ENCODE measurements around the gene SAYSD1.
"Not testable (repeated sequence)": the region's sequence is repeated elsewhere in the genome, so short reads cannot be mapped to it uniquely, and the experiment has no call there.

The SAYSD1 gene

DNA sequence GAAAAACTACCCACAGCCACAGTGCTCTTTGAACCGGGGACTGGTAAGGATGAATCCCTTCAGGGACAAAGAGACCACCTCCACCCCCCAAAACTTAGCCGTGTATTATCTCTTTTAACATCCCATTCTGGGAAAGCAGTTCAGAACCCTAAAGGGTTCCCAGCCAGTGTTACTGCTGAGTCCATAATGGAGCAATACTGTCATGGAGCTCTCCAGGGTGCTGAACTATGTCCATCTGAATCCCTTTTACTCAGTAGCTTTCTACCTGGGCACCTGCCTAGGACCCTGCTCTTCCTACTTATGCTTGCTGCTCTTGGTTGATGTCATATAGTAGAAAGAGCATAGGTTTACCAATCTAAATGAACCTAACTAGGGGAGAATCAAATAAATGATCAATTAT is 22.3 kb upstream of the SAYSD1 start:
- Histone ChIP-seq H3K4me1 (ENCODE audit: low read length) (no peaks in the 10 kb centered on the region), H3K9me3 (replicated peaks; ENCODE audit: insufficient read depth, low read length) (no peaks in the 10 kb centered on the region), H3K9ac (ENCODE audit: low read length) (no peak overlapping the region), H2AFZ (ENCODE audit: low read length) (no peak overlapping the region), H3F3A (ENCODE audit: insufficient read depth, low read length) (no peaks in the 10 kb centered on the region), H3K79me2 (ENCODE audit: low read length) (no peaks in the 10 kb centered on the region), H3K9me2 (replicated peaks; ENCODE audit: insufficient read depth, low read length) (no peaks in the 10 kb centered on the region), H3K27me3 (replicated peaks; ENCODE audit: insufficient read depth, low read length) (no peaks in the 10 kb centered on the region), H3K4me2 (ENCODE audit: low read depth, low read length) (no peak overlapping the region), H3K4me3 (ENCODE audit: low read length) (no peak overlapping the region), H4K20me1 (ENCODE audit: insufficient read depth, low read length) (no peaks in the 10 kb centered on the region), H3K27ac (ENCODE audit: low read length) (no peak overlapping the region), H3K36me3 (replicated peaks; ENCODE audit: insufficient read depth, low read length) (no peaks in the 10 kb centered on the region)
- peak; percentile 60 for DNase-seq
- no peak for TF ChIP-seq EZH2phosphoT487 (IDR thresholded peaks at IDR 0.05; ENCODE audit: low read length)
- TF ChIP-seq EZH2 (optimal IDR thresholded peaks at IDR 0.05; ENCODE audit: low read depth, low read length): no peak
- TF ChIP-seq, protein P1, sequence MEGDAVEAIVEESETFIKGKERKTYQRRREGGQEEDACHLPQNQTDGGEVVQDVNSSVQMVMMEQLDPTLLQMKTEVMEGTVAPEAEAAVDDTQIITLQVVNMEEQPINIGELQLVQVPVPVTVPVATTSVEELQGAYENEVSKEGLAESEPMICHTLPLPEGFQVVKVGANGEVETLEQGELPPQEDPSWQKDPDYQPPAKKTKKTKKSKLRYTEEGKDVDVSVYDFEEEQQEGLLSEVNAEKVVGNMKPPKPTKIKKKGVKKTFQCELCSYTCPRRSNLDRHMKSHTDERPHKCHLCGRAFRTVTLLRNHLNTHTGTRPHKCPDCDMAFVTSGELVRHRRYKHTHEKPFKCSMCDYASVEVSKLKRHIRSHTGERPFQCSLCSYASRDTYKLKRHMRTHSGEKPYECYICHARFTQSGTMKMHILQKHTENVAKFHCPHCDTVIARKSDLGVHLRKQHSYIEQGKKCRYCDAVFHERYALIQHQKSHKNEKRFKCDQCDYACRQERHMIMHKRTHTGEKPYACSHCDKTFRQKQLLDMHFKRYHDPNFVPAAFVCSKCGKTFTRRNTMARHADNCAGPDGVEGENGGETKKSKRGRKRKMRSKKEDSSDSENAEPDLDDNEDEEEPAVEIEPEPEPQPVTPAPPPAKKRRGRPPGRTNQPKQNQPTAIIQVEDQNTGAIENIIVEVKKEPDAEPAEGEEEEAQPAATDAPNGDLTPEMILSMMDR (IDR thresholded peaks at IDR 0.05; ENCODE audit: low read length): no peak

DNA sequence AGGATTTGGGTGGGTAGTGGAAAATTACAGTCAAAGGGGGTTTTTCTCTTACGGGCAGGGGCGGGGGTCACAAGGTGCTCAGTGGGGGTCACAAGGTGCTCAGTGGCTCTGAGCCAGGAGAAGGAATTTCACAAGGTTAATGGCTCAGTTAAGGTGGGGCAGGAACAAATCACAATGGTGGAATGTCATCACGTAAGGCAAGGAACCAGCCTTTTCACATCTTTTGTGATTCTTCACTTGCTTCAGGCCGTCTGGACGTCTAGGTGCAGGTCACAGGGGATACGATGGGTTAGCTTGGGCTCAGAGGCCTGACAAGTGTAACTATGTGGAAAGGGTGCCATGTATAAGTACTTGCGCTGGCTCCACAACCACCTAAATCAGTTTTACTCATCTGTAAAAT is 21.2 kb upstream of the SAYSD1 start:
- not testable (repeated sequence) for H3K4me2 ChIP-seq (ENCODE audit: low read depth, low read length); H3F3A ChIP-seq (ENCODE audit: insufficient read depth, low read length); H3K9me2 ChIP-seq (replicated peaks; ENCODE audit: insufficient read depth, low read length); H3K4me3 ChIP-seq (ENCODE audit: low read length); H4K20me1 ChIP-seq (ENCODE audit: insufficient read depth, low read length); H2AFZ ChIP-seq (ENCODE audit: low read length); H3K36me3 ChIP-seq (replicated peaks; ENCODE audit: insufficient read depth, low read length); H3K4me1 ChIP-seq (ENCODE audit: low read length); H3K27me3 ChIP-seq (replicated peaks; ENCODE audit: insufficient read depth, low read length); H3K79me2 ChIP-seq (ENCODE audit: low read length); H3K9me3 ChIP-seq (replicated peaks; ENCODE audit: insufficient read depth, low read length); DNase-seq; H3K9ac ChIP-seq (ENCODE audit: low read length); H3K27ac ChIP-seq (ENCODE audit: low read length)

DNA sequence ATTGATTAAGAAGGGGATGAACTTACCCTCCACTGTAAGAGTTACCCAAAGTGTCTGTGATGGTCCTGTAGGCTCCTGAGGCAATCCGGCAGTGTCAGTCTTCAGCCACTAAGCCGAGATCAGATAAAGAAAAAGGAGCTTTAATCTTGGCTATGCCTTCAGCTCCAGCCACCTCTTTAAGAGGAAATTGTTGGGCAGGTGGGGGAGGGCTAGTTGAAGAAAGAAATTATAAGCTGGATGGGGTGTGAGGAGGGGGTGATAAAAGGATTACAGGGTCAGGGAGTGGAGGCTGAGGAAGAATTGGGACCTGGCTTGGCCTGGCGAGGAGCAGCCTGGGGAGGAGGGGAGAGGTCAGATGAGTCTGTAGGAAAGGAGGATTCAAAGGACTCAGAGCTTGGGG is 19.8 kb upstream of the SAYSD1 start:
- not testable (repeated sequence) for H3K4me1 ChIP-seq (ENCODE audit: low read length); H3K9me2 ChIP-seq (replicated peaks; ENCODE audit: insufficient read depth, low read length); H3K36me3 ChIP-seq (replicated peaks; ENCODE audit: insufficient read depth, low read length); H4K20me1 ChIP-seq (ENCODE audit: insufficient read depth, low read length); H3K9ac ChIP-seq (ENCODE audit: low read length); DNase-seq; H3K79me2 ChIP-seq (ENCODE audit: low read length); H3F3A ChIP-seq (ENCODE audit: insufficient read depth, low read length); H3K4me2 ChIP-seq (ENCODE audit: low read depth, low read length); H3K4me3 ChIP-seq (ENCODE audit: low read length); H2AFZ ChIP-seq (ENCODE audit: low read length); H3K27ac ChIP-seq (ENCODE audit: low read length); H3K9me3 ChIP-seq (replicated peaks; ENCODE audit: insufficient read depth, low read length); H3K27me3 ChIP-seq (replicated peaks; ENCODE audit: insufficient read depth, low read length)

DNA sequence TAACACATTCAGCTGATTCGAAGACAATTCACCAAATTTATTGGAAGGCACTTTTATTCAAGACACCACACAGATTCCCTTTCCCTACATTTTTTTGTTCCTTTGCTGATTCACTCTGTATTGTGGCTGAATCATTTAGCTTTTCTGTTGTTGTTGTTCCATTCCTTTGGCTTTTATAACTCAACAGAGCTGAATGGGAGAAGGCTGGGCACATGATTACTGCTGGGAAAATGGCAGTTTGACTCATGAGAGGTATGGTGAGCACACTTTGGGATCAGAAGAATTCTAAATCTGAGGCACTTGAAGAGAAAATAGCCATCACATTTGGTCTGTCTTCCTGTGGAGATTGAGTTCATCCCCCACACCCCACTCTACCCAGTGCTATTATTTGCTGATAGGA is 15.7 kb upstream of the SAYSD1 start:
- Histone ChIP-seq H3K36me3 (replicated peaks; ENCODE audit: insufficient read depth, low read length) (no peaks in the 10 kb centered on the region), H3F3A (ENCODE audit: insufficient read depth, low read length) (no peaks in the 10 kb centered on the region), H3K4me3 (ENCODE audit: low read length) (no peak overlapping the region), H3K4me1 (ENCODE audit: low read length) (no peaks in the 10 kb centered on the region), H2AFZ (ENCODE audit: low read length) (no peak overlapping the region), H3K9me3 (replicated peaks; ENCODE audit: insufficient read depth, low read length) (no peaks in the 10 kb centered on the region), H3K9me2 (replicated peaks; ENCODE audit: insufficient read depth, low read length) (no peaks in the 10 kb centered on the region), H4K20me1 (ENCODE audit: insufficient read depth, low read length) (no peaks in the 10 kb centered on the region), H3K27me3 (replicated peaks; ENCODE audit: insufficient read depth, low read length) (no peaks in the 10 kb centered on the region), H3K9ac (ENCODE audit: low read length) (no peak overlapping the region), H3K27ac (ENCODE audit: low read length) (no peak overlapping the region), H3K4me2 (ENCODE audit: low read depth, low read length) (no peak overlapping the region), H3K79me2 (ENCODE audit: low read length) (no peaks in the 10 kb centered on the region)
- no peak for DNase-seq
- no peak for TF ChIP-seq EZH2 (optimal IDR thresholded peaks at IDR 0.05; ENCODE audit: low read depth, low read length)
- TF ChIP-seq, protein P1 (IDR thresholded peaks at IDR 0.05; ENCODE audit: low read length): no peak
- TF ChIP-seq EZH2phosphoT487 (IDR thresholded peaks at IDR 0.05; ENCODE audit: low read length): no peak
